ENCODE measurements around the gene A4GNT. TPM values are rescaled to one million over a fixed set of nuclear protein-coding genes. Genes with fewer than 3 reads are reported as not detected.

The A4GNT gene
- total RNA-seq, 2 experiments from 2014 or later = not detected

DNA sequence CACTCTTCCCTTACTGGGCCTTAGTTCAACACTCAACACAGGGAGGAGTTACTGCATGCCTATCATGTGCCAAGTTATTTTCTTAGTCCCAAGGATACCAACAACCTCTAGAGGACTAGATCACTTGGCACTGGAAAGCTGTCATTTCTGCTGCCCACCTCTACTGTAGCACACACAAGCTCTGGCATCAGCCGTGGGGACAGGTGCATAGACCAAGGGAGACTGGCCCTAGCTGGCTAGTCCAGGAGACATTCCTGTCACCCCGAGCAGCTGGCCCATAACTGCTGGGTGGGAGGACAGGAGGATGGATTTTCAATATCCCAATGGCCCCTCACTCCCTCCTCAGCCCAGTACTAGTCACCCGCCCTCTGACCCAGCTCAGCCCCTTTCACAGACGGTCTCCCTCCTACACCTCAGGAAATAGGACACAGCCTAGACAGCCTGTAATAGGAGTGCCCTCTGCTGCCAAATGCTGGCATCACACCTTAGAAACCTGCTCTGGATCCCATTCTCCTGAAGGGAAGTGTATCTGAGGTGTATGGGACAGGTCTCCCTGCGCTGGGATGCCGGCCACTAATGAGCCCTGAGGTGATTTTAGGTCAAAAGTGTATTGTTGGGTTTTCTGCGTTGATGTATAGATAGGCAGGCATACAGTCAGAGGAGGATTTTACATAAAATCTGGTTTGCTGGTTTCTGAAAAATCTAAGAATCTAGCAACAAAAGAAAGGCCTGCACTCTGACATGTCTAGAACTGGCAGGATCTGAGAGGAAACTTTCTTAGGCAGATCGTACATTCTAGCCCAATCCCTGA lies 13.4 kb downstream of the A4GNT start:
- intact Hi-C loops (cut with micrococcal nuclease; ENCODE audit: unreplicated experiment) = loop anchor here (1.0 kb wide), 1 partner anchor 51 kb away; no protein-coding TSS in a partner anchor
- Histone ChIP-seq H3K9me3 (ENCODE audit: low read length) (no peaks in the 10 kb centered on the region), H3K36me3 (ENCODE audit: insufficient read depth, low read length) (no peaks in the 10 kb centered on the region), H3K4me1 (ENCODE audit: insufficient read depth, low read length, poor library complexity, severe bottlenecking) (no peaks in the 10 kb centered on the region), H2AFZ (ENCODE audit: low read length) (no peak overlapping the region), H3K9me2 (ENCODE audit: insufficient read depth, low read length) (no peaks in the 10 kb centered on the region), H4K20me1 (ENCODE audit: insufficient read depth, low read length) (no peaks in the 10 kb centered on the region), H3K27ac (ENCODE audit: low read depth, low read length, poor library complexity, severe bottlenecking) (no peak overlapping the region), H3K4me2 (ENCODE audit: low read length) (no peak overlapping the region), H3K4me3 (ENCODE audit: low read depth, low read length, poor library complexity, severe bottlenecking) (no peak overlapping the region), H3K79me2 (ENCODE audit: insufficient read depth, low read depth, low read length) (no peaks in the 10 kb centered on the region)
- POLR2A ChIA-PET = no interaction called here
- peak; percentile 49 for DNase-seq (ENCODE audit: low spot score)
- BruUV-seq (replicated peaks) = no TSS peak
- CTCF ChIA-PET (ENCODE audit: unreplicated experiment) = interaction anchor here (1.1 kb wide), 1 partner anchor 50 kb away, joined by 3 read pairs; no protein-coding TSS in a partner anchor
- TF ChIP-seq, protein P1, sequence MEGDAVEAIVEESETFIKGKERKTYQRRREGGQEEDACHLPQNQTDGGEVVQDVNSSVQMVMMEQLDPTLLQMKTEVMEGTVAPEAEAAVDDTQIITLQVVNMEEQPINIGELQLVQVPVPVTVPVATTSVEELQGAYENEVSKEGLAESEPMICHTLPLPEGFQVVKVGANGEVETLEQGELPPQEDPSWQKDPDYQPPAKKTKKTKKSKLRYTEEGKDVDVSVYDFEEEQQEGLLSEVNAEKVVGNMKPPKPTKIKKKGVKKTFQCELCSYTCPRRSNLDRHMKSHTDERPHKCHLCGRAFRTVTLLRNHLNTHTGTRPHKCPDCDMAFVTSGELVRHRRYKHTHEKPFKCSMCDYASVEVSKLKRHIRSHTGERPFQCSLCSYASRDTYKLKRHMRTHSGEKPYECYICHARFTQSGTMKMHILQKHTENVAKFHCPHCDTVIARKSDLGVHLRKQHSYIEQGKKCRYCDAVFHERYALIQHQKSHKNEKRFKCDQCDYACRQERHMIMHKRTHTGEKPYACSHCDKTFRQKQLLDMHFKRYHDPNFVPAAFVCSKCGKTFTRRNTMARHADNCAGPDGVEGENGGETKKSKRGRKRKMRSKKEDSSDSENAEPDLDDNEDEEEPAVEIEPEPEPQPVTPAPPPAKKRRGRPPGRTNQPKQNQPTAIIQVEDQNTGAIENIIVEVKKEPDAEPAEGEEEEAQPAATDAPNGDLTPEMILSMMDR (conservative IDR thresholded peaks at IDR 0.05; ENCODE audit: low read length) = peak; percentile 84
- TF ChIP-seq EZH2phosphoT487 (IDR thresholded peaks at IDR 0.05; ENCODE audit: borderline replicate concordance, low read depth, low read length) = no peak

DNA sequence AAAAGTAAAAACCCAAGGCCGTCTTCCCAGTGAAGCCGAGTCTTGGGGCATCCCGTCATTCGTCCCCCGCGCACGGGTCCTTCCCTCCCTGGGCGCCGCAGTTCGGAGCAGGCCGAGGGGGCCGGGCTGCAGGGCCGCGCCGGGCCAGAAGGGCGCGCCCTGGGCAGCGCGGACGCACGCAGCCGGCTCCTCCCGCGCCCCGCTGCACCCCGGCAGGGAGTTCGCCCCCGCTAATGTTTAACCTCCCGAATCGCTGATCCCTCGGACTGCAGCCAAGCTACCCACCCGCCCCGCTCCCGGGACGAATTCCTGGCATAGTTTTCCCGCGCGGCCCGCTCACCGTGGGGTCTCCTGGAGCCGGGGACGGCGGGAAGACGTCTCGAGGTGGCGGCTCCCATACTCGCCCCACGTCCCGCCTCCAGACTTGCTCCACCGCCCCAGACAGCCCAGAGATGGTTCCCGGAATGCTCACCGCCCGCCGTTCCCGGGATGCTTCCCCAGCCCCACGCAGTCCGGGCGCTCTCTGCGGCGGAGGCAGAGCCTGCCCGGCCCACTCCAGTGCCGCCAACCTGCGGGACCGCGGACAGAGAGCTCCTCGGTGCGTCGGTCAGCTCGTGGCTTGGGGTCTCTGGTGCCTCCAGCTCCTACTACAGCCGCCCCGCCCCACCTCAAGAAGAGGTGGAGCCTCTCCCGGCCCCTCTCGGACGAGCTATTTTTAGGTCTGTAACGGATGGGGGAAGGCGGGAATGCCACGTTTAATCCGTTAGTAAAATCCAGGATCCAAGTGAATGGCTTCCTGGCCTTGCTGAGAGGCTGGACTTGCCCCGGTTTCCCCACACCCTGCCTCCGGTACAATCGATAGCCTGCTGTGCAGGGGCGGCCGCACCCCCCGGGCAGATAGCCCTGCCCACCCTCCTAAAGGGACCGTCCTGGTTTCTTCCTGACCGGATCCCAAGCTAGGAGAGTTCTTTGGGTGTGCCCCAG lies 16.9 kb downstream of the A4GNT start, which contains the start of gene DZIP1L:
DZIP1L (minus strand) TSS at position 621 of the 984 bp plus-strand sequence. CDS start 11,637 bp downstream, outside the sequence.
- BruUV-seq (replicated peaks) = no TSS peak
- no peak within 1 kb of the TSS for H3K27ac ChIP-seq (ENCODE audit: low read depth, low read length, poor library complexity, severe bottlenecking)
- no peaks in the 10 kb centered on the region for H3K9me2 ChIP-seq (ENCODE audit: insufficient read depth, low read length)
- no peaks in the 10 kb centered on the region for H3K36me3 ChIP-seq (ENCODE audit: insufficient read depth, low read length)
- intact Hi-C loops (cut with micrococcal nuclease; ENCODE audit: unreplicated experiment) = no loop called here
- H3K4me1 ChIP-seq (ENCODE audit: insufficient read depth, low read length, poor library complexity, severe bottlenecking) = no peaks in the 10 kb centered on the region
- H3K79me2 ChIP-seq (ENCODE audit: insufficient read depth, low read depth, low read length) = no peaks in the 10 kb centered on the region
- H2AFZ ChIP-seq (ENCODE audit: low read length) = no peak within 1 kb of the TSS
- DNase-seq (ENCODE audit: low spot score) = no peak
- no peak within 1 kb of the TSS for H3K4me3 ChIP-seq (ENCODE audit: low read depth, low read length, poor library complexity, severe bottlenecking)
- H4K20me1 ChIP-seq (ENCODE audit: insufficient read depth, low read length) = no peaks in the 10 kb centered on the region
- CTCF ChIA-PET (ENCODE audit: unreplicated experiment) = no interaction called here
- no peaks in the 10 kb centered on the region for H3K9me3 ChIP-seq (ENCODE audit: low read length)
- POLR2A ChIA-PET = interaction anchor here (0.5 kb wide), 1 partner anchor 760 kb away, joined by 5 read pairs; no protein-coding TSS in a partner anchor
- H3K4me2 ChIP-seq (ENCODE audit: low read length) = peak within 1 kb of the TSS; percentile 12; the same call in 1 of the 2 replicates
- TF ChIP-seq, protein P1 (conservative IDR thresholded peaks at IDR 0.05; ENCODE audit: low read length) = no peak
- TF ChIP-seq EZH2phosphoT487 (IDR thresholded peaks at IDR 0.05; ENCODE audit: borderline replicate concordance, low read depth, low read length) = no peak

Measured in OCI-LY7 (cell line).